ENCODE results near the gene ZNF487. TPM values are rescaled to one million over a fixed set of nuclear protein-coding genes. Genes with fewer than 3 reads are reported as not detected.
A peak's percentile ranks its signal among the peaks of the same experiment; 100 is the strongest.
"Not testable (repeated sequence)": the region's sequence is repeated elsewhere in the genome, so short reads cannot be mapped to it uniquely, and the experiment has no call there.

ZNF487 gene
- total RNA-seq, 1 donor from 2014 or later = 2.0 TPM

GRCh38 chr10:43392748-43393147, 44.2 kb upstream of the ZNF487 start:
- peaks cover 42% of the 10 kb centered on the region for H3K36me3 Mint-ChIP-seq
- Histone ChIP-seq H3K27me3 (no peaks in the 10 kb centered on the region), H4K20me1 (ENCODE audit: low read depth) (peaks cover 90% of the 10 kb centered on the region), H3K4me2 (no peak overlapping the region), H2AFZ (replicated peaks) (no peak overlapping the region), H3K9ac (no peak overlapping the region), H3K9me3 (ENCODE audit: low read depth) (no peaks in the 10 kb centered on the region), H3K36me3 (peaks cover 31% of the 10 kb centered on the region), H3K4me3 (no peak overlapping the region), H3K4me1 (peaks cover 20% of the 10 kb centered on the region), H3F3A (ENCODE audit: low read depth) (peaks cover 71% of the 10 kb centered on the region), H3K27ac (no peak overlapping the region), H3K79me2 (ENCODE audit: low read depth) (peaks cover 99% of the 10 kb centered on the region)
- H3K4me3 Mint-ChIP-seq = no peak overlapping the region
- TF ChIP-seq EZH2 (IDR thresholded peaks at IDR 0.05) (no peak), CTCF (IDR thresholded peaks at IDR 0.05) (no peak), EZH2phosphoT487 (IDR thresholded peaks at IDR 0.05) (no peak)
- H3K27me3 Mint-ChIP-seq (ENCODE audit: insufficient read depth, low read depth) = peaks cover 6% of the 10 kb centered on the region
- peaks cover 2% of the 10 kb centered on the region for H3K9me3 Mint-ChIP-seq
- H3K4me1 Mint-ChIP-seq = peaks cover 32% of the 10 kb centered on the region
- no peak overlapping the region for H3K27ac Mint-ChIP-seq
- no peak for DNase-seq (ENCODE audit: low spot score)

GRCh38 chr10:43393186-43393585, 43.7 kb upstream of the ZNF487 start:
- H3K27me3 Mint-ChIP-seq (ENCODE audit: insufficient read depth, low read depth) = not testable (repeated sequence)

GRCh38 chr10:43393606-43394360, 43.1 kb upstream of the ZNF487 start:
- no peak for TF ChIP-seq EZH2phosphoT487 (IDR thresholded peaks at IDR 0.05)
- TF ChIP-seq EZH2 (IDR thresholded peaks at IDR 0.05) = no peak
- no peak for TF ChIP-seq CTCF (IDR thresholded peaks at IDR 0.05)
- H3K4me2 ChIP-seq = peak overlapping the region; percentile 87
- Mint-ChIP-seq H3K4me3 (no peak overlapping the region), H3K36me3 (peaks cover 40% of the 10 kb centered on the region), H3K4me1 (peaks cover 38% of the 10 kb centered on the region), H3K27me3 (ENCODE audit: insufficient read depth, low read depth) (peaks cover 6% of the 10 kb centered on the region), H3K9me3 (peaks cover 2% of the 10 kb centered on the region), H3K27ac (no peak overlapping the region)
- H3K9ac ChIP-seq = no peak overlapping the region
- no peak overlapping the region for H3K4me3 ChIP-seq
- peaks cover 23% of the 10 kb centered on the region for H3K4me1 ChIP-seq
- no peak for DNase-seq (ENCODE audit: low spot score)
- H3F3A ChIP-seq (ENCODE audit: low read depth) = peaks cover 71% of the 10 kb centered on the region
- H3K36me3 ChIP-seq = peaks cover 24% of the 10 kb centered on the region
- H2AFZ ChIP-seq (replicated peaks) = no peak overlapping the region
- H3K9me3 ChIP-seq (ENCODE audit: low read depth) = no peaks in the 10 kb centered on the region
- H4K20me1 ChIP-seq (ENCODE audit: low read depth) = peaks cover 90% of the 10 kb centered on the region
- no peak overlapping the region for H3K27ac ChIP-seq
- no peaks in the 10 kb centered on the region for H3K27me3 ChIP-seq
- peaks cover 99% of the 10 kb centered on the region for H3K79me2 ChIP-seq (ENCODE audit: low read depth)

More at GRCh38 chr10:43393186-43393585, 43.7 kb upstream of the ZNF487 start:
- H3K36me3 Mint-ChIP-seq = peaks cover 40% of the 10 kb centered on the region
- H4K20me1 ChIP-seq (ENCODE audit: low read depth) = peaks cover 90% of the 10 kb centered on the region
- H3K27ac ChIP-seq; H3K9me3 Mint-ChIP-seq; H3K27me3 ChIP-seq; H3K4me3 ChIP-seq; DNase-seq (ENCODE audit: low spot score); H3K9ac ChIP-seq; H3K9me3 ChIP-seq (ENCODE audit: low read depth); H3K4me2 ChIP-seq; H3K27ac Mint-ChIP-seq; H3K4me3 Mint-ChIP-seq; H2AFZ ChIP-seq (replicated peaks): not testable (repeated sequence)
- H3F3A ChIP-seq (ENCODE audit: low read depth) = peaks cover 71% of the 10 kb centered on the region
- H3K4me1 ChIP-seq = peaks cover 23% of the 10 kb centered on the region
- H3K36me3 ChIP-seq = peaks cover 27% of the 10 kb centered on the region
- H3K4me1 Mint-ChIP-seq = peaks cover 35% of the 10 kb centered on the region
- peaks cover 99% of the 10 kb centered on the region for H3K79me2 ChIP-seq (ENCODE audit: low read depth)

- no peak for TF ChIP-seq CTCF (IDR thresholded peaks at IDR 0.05)
- TF ChIP-seq EZH2 (IDR thresholded peaks at IDR 0.05) = no peak
- no peak for TF ChIP-seq EZH2phosphoT487 (IDR thresholded peaks at IDR 0.05)
- peaks cover 19% of the 10 kb centered on the region for H3K36me3 ChIP-seq
- peaks cover 90% of the 10 kb centered on the region for H4K20me1 ChIP-seq (ENCODE audit: low read depth)
Observed at GRCh38 chr10:43394868-43395267, 42.0 kb upstream of the ZNF487 start.

More at GRCh38 chr10:43394868-43395267, 42.0 kb upstream of the ZNF487 start:
- H3K9me3 ChIP-seq (ENCODE audit: low read depth) = no peaks in the 10 kb centered on the region
- peaks cover 31% of the 10 kb centered on the region for H3K4me1 ChIP-seq
- peaks cover 99% of the 10 kb centered on the region for H3K79me2 ChIP-seq (ENCODE audit: low read depth)
- H3K27ac ChIP-seq = no peak overlapping the region
- Mint-ChIP-seq H3K36me3 (peaks cover 43% of the 10 kb centered on the region), H3K4me3 (peak overlapping the region; percentile 90), H3K27ac (no peak overlapping the region), H3K9me3 (peaks cover 2% of the 10 kb centered on the region), H3K4me1 (peaks cover 47% of the 10 kb centered on the region), H3K27me3 (ENCODE audit: insufficient read depth, low read depth) (peaks cover 6% of the 10 kb centered on the region)
- DNase-seq (ENCODE audit: low spot score) = no peak
- peak overlapping the region; percentile 66 for H3K4me3 ChIP-seq
- peaks cover 74% of the 10 kb centered on the region for H3F3A ChIP-seq (ENCODE audit: low read depth)
- H3K27me3 ChIP-seq = no peaks in the 10 kb centered on the region
- peak overlapping the region; percentile 87 for H3K4me2 ChIP-seq
- no peak overlapping the region for H2AFZ ChIP-seq (replicated peaks)
- H3K9ac ChIP-seq = no peak overlapping the region

Data from neural progenitor cell (in vitro differentiated cells).